GM10248 (cell line): ENCODE data around the gene SLC25A25.

Source experiments
- CTCF ChIA-PET: fragments of 300-600 bp; sonication (Branson Sonifier 250); formaldehyde crosslinking; extraction: SDS; loops from one replicate; lab custom pipeline; 2021; ENCODE audit warnings: antibody characterized with exemption; lab: Yijun Ruan, JAX
- POLR2A ChIA-PET: fragments of 350-650 bp; sonication (Branson Sonifier 250); formaldehyde crosslinking; extraction: SDS; loops from one replicate; lab custom pipeline; 2020; ENCODE audit warnings: antibody characterized with exemption; lab: Yijun Ruan, JAX
- DNase-seq: peaks from one replicate; pipeline ENCODE4 v3.0.0; 2012; ENCODE audit errors: extremely low spot score
- TF ChIP-seq, protein P1 (sequence below): IDR thresholded peaks from 2 replicates; pipeline ENCODE4 v1.5.1; 2012; ENCODE audit warnings: mild to moderate bottlenecking, low read depth; ENCODE audit errors: extremely low read depth, missing control alignments, control extremely low read depth

Gene SLC25A25

DNA sequence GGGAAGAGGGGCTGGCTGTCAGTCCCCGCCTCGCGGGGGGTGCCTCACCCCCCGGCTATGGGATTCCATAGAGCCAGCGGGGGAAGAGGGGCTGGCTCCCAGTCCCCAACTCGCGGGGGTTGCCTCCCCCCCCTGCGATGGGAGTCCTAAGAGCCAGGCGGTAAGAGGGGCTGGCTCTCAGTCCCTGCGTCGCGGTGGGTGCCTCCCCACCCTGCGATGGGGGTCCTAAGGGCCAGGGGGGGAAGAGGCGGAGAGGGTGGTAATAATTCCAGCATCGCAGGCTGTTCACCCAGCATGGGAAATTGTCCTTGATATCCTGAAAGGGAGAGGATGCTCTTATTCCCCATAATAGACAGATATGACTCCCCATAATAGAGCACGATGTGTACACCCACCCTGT is 71.6 kb downstream of the SLC25A25 start:
- TF ChIP-seq, protein P1, sequence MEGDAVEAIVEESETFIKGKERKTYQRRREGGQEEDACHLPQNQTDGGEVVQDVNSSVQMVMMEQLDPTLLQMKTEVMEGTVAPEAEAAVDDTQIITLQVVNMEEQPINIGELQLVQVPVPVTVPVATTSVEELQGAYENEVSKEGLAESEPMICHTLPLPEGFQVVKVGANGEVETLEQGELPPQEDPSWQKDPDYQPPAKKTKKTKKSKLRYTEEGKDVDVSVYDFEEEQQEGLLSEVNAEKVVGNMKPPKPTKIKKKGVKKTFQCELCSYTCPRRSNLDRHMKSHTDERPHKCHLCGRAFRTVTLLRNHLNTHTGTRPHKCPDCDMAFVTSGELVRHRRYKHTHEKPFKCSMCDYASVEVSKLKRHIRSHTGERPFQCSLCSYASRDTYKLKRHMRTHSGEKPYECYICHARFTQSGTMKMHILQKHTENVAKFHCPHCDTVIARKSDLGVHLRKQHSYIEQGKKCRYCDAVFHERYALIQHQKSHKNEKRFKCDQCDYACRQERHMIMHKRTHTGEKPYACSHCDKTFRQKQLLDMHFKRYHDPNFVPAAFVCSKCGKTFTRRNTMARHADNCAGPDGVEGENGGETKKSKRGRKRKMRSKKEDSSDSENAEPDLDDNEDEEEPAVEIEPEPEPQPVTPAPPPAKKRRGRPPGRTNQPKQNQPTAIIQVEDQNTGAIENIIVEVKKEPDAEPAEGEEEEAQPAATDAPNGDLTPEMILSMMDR, result no peak
- DNase-seq, result no peak
- CTCF ChIA-PET, result no interaction called here
- POLR2A ChIA-PET, result no interaction called here

DNA sequence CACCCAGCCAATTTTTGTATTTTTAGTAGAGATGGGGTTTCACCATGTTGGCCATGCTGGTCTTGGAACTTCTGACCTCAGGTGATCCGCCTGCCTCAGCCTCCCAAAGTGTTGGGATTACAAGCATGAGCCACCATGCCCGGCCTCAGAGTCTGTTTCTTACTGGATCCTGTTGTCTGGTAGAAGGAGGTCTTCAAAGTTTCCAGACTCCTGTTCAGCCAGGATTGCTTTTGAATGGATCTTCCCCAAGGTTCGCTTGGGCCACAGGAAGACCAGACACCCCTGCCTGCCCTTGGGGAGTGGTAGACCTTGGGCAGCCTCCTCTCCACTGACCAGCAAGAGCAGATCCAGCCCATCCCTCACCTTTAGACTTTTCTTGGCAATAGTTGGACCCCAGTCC is 73.6 kb downstream of the SLC25A25 start:
- TF ChIP-seq, protein P1, result no peak
- CTCF ChIA-PET, result interaction anchor here (0.6 to 3.5 kb wide), 3 partner anchors 10 to 199 kb away, joined by 3 to 10 read pairs (median 3); partner anchors contain the start of gene PTGES2
- no peak for DNase-seq
- POLR2A ChIA-PET, result no interaction called here

DNA sequence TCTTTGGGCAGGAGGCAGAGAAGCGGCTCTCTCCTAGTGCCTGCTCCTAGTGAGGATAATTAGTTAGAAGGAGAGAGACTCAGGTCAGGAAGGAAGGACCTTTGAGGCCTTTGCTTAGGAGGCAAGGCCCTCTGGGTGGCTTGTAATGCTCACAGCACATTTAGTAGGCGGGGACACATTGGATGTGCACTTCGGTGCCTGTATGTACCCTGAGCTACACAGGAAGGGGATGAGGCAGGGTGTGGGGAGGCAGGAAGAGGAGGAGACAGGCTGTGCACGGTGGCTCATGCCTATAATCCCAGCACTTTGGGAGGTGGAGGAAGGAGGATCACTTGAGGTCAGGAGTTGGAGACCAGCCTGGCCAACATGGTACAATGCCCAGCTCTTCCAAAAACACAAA is 74.0 kb downstream of the SLC25A25 start:
- DNase-seq, result no peak
- CTCF ChIA-PET, result interaction anchor here (0.6 to 3.5 kb wide), 3 partner anchors 9 to 199 kb away, joined by 3 to 10 read pairs (median 3); partner anchors contain the start of gene PTGES2
- POLR2A ChIA-PET, result no interaction called here
- TF ChIP-seq, protein P1, result no peak

DNA sequence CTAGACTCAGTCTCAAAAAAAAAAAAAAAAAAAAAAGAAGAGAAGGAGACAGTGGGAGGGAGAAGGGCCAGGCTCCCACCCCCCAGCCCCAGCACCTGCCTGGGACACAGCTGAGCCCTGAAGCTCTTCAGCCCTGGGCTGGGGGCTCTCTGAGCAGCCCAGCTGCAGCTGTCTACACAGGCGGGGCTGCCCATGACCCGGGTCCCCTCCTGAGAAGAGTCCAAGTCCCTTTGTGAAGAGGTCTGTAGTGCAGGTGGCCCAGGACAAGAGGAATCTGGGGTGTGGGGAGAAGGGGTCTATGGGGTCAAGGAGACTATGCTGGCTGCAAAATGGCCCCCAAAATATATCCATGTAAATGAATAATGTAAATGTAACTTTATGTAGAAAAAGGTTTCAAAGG is 74.6 kb downstream of the SLC25A25 start:
- no peak for DNase-seq
- TF ChIP-seq, protein P1, result no peak
- ChIA-PET CTCF (interaction anchor here (1.2 to 3.5 kb wide), 3 partner anchors 14 to 25 kb away, joined by 3 to 10 read pairs (median 4); partner anchors contain the start of gene PTGES2), POLR2A (no interaction called here)

DNA sequence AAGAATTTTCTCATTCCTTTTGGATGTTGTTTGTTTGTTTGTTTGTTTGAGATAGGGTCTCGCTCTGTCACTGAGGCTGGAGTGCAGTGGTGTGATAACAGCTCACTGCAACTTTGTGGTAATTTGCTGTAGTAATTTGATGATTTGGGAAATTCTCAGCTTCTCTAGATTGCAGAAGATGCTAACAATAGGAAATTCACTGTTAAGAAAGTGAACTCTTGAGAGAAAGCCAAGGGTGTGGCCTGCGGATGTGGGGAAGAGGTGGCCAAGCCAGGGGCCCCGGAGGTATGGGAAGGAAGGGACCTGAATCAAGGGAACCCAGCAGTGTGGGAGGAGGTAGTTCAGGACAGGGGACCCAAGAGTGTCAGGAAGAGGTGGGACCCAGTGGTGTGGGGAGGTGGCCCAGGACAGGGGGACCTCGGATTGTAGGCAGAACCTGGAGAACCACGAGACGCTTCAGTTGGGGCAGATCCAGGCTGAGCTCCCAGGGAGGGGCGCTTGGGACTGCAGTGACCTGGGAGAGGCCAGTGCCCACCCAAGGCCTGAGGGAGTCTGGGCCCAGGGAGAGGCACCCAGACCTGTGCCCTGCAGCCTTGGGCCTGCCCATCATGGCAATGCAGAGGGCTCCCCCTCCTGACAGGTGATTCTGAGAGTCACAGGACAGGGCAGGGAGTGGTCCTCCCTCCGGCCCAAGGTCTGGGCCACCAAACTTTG is 75.7 kb downstream of the SLC25A25 start:
- no peak for DNase-seq
- TF ChIP-seq, protein P1, result no peak
- POLR2A ChIA-PET, result no interaction called here
- CTCF ChIA-PET, result interaction anchor here (1.2 to 3.5 kb wide), 3 partner anchors 15 to 26 kb away, joined by 3 to 10 read pairs (median 4); partner anchors contain the start of gene PTGES2

DNA sequence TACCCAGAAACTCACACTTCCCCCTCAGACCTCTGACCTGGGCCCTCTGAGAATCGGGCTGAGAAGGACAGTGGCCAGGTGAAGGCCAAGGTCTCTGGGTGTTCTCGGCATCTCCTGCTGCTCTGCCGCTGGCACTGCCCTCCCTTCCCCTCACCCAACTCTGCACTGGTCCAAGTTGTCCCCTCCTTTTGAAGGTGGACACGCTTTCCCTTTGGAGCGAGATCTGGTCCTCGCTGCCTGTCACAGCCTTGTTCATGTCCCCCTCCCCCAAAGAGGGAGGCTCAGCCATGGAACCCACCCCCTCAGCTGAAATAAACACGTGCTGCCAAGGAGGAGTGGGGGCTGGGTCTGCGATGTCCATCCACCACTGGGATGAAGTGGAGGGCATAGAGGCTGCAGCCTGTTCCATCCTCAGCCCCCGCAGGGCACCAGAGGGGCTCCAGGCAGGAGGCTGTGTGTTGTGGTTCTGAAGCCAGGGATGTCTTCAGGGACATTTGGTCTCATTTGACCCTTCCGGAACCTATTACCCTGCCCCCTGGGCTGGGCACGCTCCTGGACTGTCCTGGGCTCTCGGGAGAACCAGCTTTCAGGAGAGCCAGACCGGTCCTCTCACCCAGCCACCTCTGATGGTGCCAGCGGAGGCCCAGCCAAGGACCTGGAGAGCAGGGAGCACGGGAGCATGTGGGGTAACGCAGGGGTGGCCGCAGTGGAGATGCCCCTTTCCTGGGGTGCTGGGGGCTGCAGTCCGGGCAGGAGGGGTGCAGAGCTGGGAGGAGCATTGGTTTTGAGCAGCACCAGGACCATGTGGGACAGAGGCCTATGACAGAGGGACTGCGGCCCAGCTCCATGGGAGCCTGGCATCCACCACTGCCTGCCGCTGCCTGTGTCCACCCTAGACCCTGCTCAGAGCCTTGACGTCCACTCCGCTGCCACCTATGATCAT is 76.5 kb downstream of the SLC25A25 start:
- ChIA-PET POLR2A (no interaction called here), CTCF (interaction anchor here (0.8 to 3.5 kb wide), 3 partner anchors 15 to 16 kb away, joined by 3 to 10 read pairs (median 6); partner anchors contain the start of genes BBLN and PTGES2)
- no peak for DNase-seq
- TF ChIP-seq, protein P1, result no peak
